ENCODE measurements around the gene ERN1. TPM values are rescaled to one million over a fixed set of nuclear protein-coding genes. Genes with fewer than 3 reads are reported as not detected.

ERN1 gene
- total RNA-seq, 1 donor from 2014 or later, result 12.1 TPM

- no peak for TF ChIP-seq CTCF (conservative IDR thresholded peaks at IDR 0.05)
- Mint-ChIP-seq H3K27me3 (no peaks in the 10 kb centered on the region), H3K36me3 (no peaks in the 10 kb centered on the region), H3K4me3 (no peak overlapping the region), H3K27ac (no peak overlapping the region), H3K4me1 (ENCODE audit: unreplicated experiment) (peaks cover 21% of the 10 kb centered on the region), H3K9me3 (no peaks in the 10 kb centered on the region)
- DNase-seq (ENCODE audit: extremely low spot score, unreplicated experiment), result no peak
Observed at GRCh38 chr17:64117981-64118979, 11.7 kb downstream of the ERN1 start.

GRCh38 chr17:64115822-64116534 is 14.0 kb downstream of the ERN1 start:
- no peak overlapping the region for H3K4me3 Mint-ChIP-seq
- DNase-seq (ENCODE audit: extremely low spot score, unreplicated experiment), result no peak
- H3K9me3 Mint-ChIP-seq, result no peaks in the 10 kb centered on the region
- no peak for TF ChIP-seq CTCF (conservative IDR thresholded peaks at IDR 0.05)
- no peaks in the 10 kb centered on the region for H3K36me3 Mint-ChIP-seq
- no peaks in the 10 kb centered on the region for H3K27me3 Mint-ChIP-seq
- H3K27ac Mint-ChIP-seq, result no peak overlapping the region
- peaks cover 19% of the 10 kb centered on the region for H3K4me1 Mint-ChIP-seq (ENCODE audit: unreplicated experiment)

- peaks cover 11% of the 10 kb centered on the region for H3K4me1 Mint-ChIP-seq (ENCODE audit: unreplicated experiment)
- DNase-seq (ENCODE audit: extremely low spot score, unreplicated experiment), result no peak
- TF ChIP-seq CTCF (conservative IDR thresholded peaks at IDR 0.05), result no peak
- H3K36me3 Mint-ChIP-seq, result no peaks in the 10 kb centered on the region
- H3K9me3 Mint-ChIP-seq, result no peaks in the 10 kb centered on the region
- no peaks in the 10 kb centered on the region for H3K27me3 Mint-ChIP-seq
- H3K4me3 Mint-ChIP-seq, result no peak overlapping the region
- no peak overlapping the region for H3K27ac Mint-ChIP-seq
Observed at GRCh38 chr17:64115043-64115698, 14.8 kb downstream of the ERN1 start.

- Mint-ChIP-seq H3K4me3 (no peak overlapping the region), H3K36me3 (no peaks in the 10 kb centered on the region), H3K9me3 (no peaks in the 10 kb centered on the region), H3K27ac (no peak overlapping the region), H3K27me3 (no peaks in the 10 kb centered on the region), H3K4me1 (ENCODE audit: unreplicated experiment) (peaks cover 7% of the 10 kb centered on the region)
- no peak for DNase-seq (ENCODE audit: extremely low spot score, unreplicated experiment)
- no peak for TF ChIP-seq CTCF (conservative IDR thresholded peaks at IDR 0.05)
Observed at GRCh38 chr17:64113006-64113405, 16.9 kb downstream of the ERN1 start.

- Mint-ChIP-seq H3K36me3 (no peaks in the 10 kb centered on the region), H3K27ac (no peak overlapping the region), H3K4me3 (no peak overlapping the region), H3K9me3 (no peaks in the 10 kb centered on the region), H3K27me3 (no peaks in the 10 kb centered on the region), H3K4me1 (ENCODE audit: unreplicated experiment) (peaks cover 8% of the 10 kb centered on the region)
- TF ChIP-seq CTCF (conservative IDR thresholded peaks at IDR 0.05), result no peak
- no peak for DNase-seq (ENCODE audit: extremely low spot score, unreplicated experiment)
Observed at GRCh38 chr17:64111831-64112230, 18.1 kb downstream of the ERN1 start.

Measured in type B pancreatic cell (in vitro differentiated cells).